ENCODE measurements around the gene RTL9.
"Not testable (repeated sequence)": the region's sequence is repeated elsewhere in the genome, so short reads cannot be mapped to it uniquely, and the experiment has no call there.

Gene RTL9

GRCh38 chrX:110404376-110404775 lies 45.7 kb downstream of the RTL9 start:
- no peak for DNase-seq (ENCODE audit: low read depth, low spot score)

- DNase-seq (ENCODE audit: low read depth, low spot score), result not testable (repeated sequence)
These were observed 47.6 kb downstream of the RTL9 start for GRCh38 chrX:110406250-110406649.

GRCh38 chrX:110406822-110407221 lies 48.2 kb downstream of the RTL9 start:
- DNase-seq (ENCODE audit: low read depth, low spot score), result no peak

GRCh38 chrX:110407910-110408545 lies 49.4 kb downstream of the RTL9 start:
- DNase-seq (ENCODE audit: low read depth, low spot score), result no peak
